GM23338 (cell line): Measurements from ENCODE around the gene SMIM5. TPM values are rescaled to one million over a fixed set of nuclear protein-coding genes. Genes with fewer than 3 reads are reported as not detected.

Experiments used
- ATAC-seq: fragments of 200-7000 bp; cut with Tn5 transposase; 3 replicates; pipeline ENCODE4 v1.9.1; 2020
- DNase-seq: peaks from one replicate; pipeline ENCODE4 v3.0.0-alpha.2; 2015; ENCODE audit warnings: low spot score
- H2AFZ ChIP-seq: fragments of 200-600 bp; sonication (generic); 2 replicates; pipeline ENCODE4 v1.8.0; 2016; ENCODE audit warnings: antibody characterized with exemption, mild to moderate bottlenecking, moderate library complexity
- H3F3A ChIP-seq: fragments of 200-600 bp; sonication (generic); replicated peaks from 2 replicates; pipeline ENCODE4 v1.8.0; 2017; ENCODE audit warnings: antibody characterized with exemption, mixed run types, low read depth
- H3K27ac ChIP-seq: fragments of 200-600 bp; sonication (generic); 2 replicates; pipeline ENCODE4 v1.6.1; 2016; ENCODE audit warnings: low read depth
- H3K27me3 ChIP-seq: fragments of 200-600 bp; sonication (generic); 2 replicates; pipeline ENCODE4 v1.8.0; 2016; ENCODE audit warnings: mild to moderate bottlenecking, mixed run types, moderate library complexity; ENCODE audit not compliant: insufficient read depth
- H3K36me3 ChIP-seq: fragments of 200-600 bp; sonication (generic); 2 replicates; pipeline ENCODE4 v1.8.0; 2016; ENCODE audit warnings: mild to moderate bottlenecking; ENCODE audit not compliant: insufficient read depth
- H3K4me1 ChIP-seq: fragments of 200-600 bp; sonication (generic); 2 replicates; pipeline ENCODE4 v1.8.0; 2016; ENCODE audit warnings: mild to moderate bottlenecking, moderate library complexity; ENCODE audit not compliant: insufficient read depth
- H3K4me2 ChIP-seq: fragments of 200-600 bp; sonication (generic); 2 replicates; pipeline ENCODE4 v1.7.1; 2017; ENCODE audit warnings: mixed run types
- H3K4me3 ChIP-seq: fragments of 200-600 bp; sonication (generic); 2 replicates; pipeline ENCODE4 v1.6.1; 2016; ENCODE audit warnings: mixed run types
- H3K79me2 ChIP-seq: fragments of 200-600 bp; sonication (generic); replicated peaks from 2 replicates; pipeline ENCODE4 v1.8.0; 2017; ENCODE audit warnings: mild to moderate bottlenecking; ENCODE audit not compliant: insufficient read depth
- H3K9me2 ChIP-seq: fragments of 200-600 bp; sonication (generic); 2 replicates; pipeline ENCODE4 v1.8.0; 2017; ENCODE audit not compliant: insufficient read depth
- H4K20me1 ChIP-seq: fragments of 200-600 bp; sonication (generic); replicated peaks from 2 replicates; pipeline ENCODE4 v1.8.0; 2017; ENCODE audit warnings: mild to moderate bottlenecking; ENCODE audit not compliant: insufficient read depth
- H3K27ac Mint-ChIP-seq: 2 replicates; pipeline ENCODE4 v1.8.0; 2020; ENCODE audit warnings: inconsistent platforms, mild to moderate bottlenecking, moderate library complexity, mixed read lengths
- H3K27me3 Mint-ChIP-seq: 3 replicates; pipeline ENCODE4 v1.8.0; 2022; ENCODE audit warnings: low read depth, mild to moderate bottlenecking, moderate library complexity, mixed read lengths, inconsistent platforms; ENCODE audit not compliant: insufficient read depth, poor library complexity
- H3K36me3 Mint-ChIP-seq: 3 replicates; pipeline ENCODE4 v1.8.0; 2021; ENCODE audit warnings: low read depth, mild to moderate bottlenecking, inconsistent platforms, moderate library complexity, mixed read lengths
- H3K4me1 Mint-ChIP-seq: 3 replicates; pipeline ENCODE4 v1.8.0; 2020; ENCODE audit warnings: mild to moderate bottlenecking, inconsistent platforms, mixed read lengths
- H3K4me3 Mint-ChIP-seq: 3 replicates; pipeline ENCODE4 v1.8.0; 2021; ENCODE audit warnings: moderate library complexity, mild to moderate bottlenecking, inconsistent platforms, mixed read lengths
- H3K9me3 Mint-ChIP-seq: 3 replicates; pipeline ENCODE4 v1.8.0; 2020; ENCODE audit warnings: moderate library complexity, mild to moderate bottlenecking, inconsistent platforms, mixed read lengths
- CTCF ChIP-seq, 2 experiments: fragments of 200-600 bp in 1 of 2; sonication (generic) in 1 of 2; conservative IDR thresholded peaks; 2 replicates each; pipeline versions ENCODE4 v1.5.1 to v1.6.1; 2016 to 2017; ENCODE audit warnings: antibody characterized with exemption in 2 of 2, low read depth in 2 of 2, mild to moderate bottlenecking in 2 of 2, moderate library complexity in 1 of 2
- POLR2AphosphoS5 ChIP-seq: IDR thresholded peaks from 2 replicates; pipeline ENCODE4 v1.6.1; 2016; ENCODE audit warnings: antibody characterized with exemption, low read depth
- ZNF331 ChIP-seq: fragments of 250-450 bp; sonication (Bioruptor Pico); IDR thresholded peaks from 2 replicates; pipeline ENCODE4 v1.5.0; 2020; ENCODE audit warnings: low read depth, mild to moderate bottlenecking, moderate library complexity
- ZNF462 ChIP-seq: fragments of 250-450 bp; sonication (Bioruptor Pico); IDR thresholded peaks from 2 replicates; pipeline ENCODE4 v1.5.0; 2020; ENCODE audit warnings: mild to moderate bottlenecking, moderate library complexity
- polyA plus RNA-seq: library from polyadenylated mRNA; unstranded; fragments of >200 nt; fragmentation: Nextera tagmentation; extraction: Ambion mirVana; gene quantifications from 2 replicates; pipeline ENCODE4 v1.2.1, GENCODE V29; 2016
- total RNA-seq: library from RNA; depleted of rRNA; stranded (reverse); fragments of >200 nt; shearing (Covaris generic); gene quantifications from 2 replicates; pipeline ENCODE4 v1.2.3, GENCODE V29; 2014

The SMIM5 gene
- total and polyA plus RNA-seq, 2 experiments from 2014 or later = 0.16 TPM; not detected in 1

- DNase-seq = no peak
- H3K36me3 Mint-ChIP-seq = no peaks in the 10 kb centered on the region; the same call in 2 of the 3 replicates
- ATAC-seq = no peak
Observed at GRCh38 chr17:75590849-75591721, 42.1 kb upstream of the SMIM5 start.

More at GRCh38 chr17:75590849-75591721, 42.1 kb upstream of the SMIM5 start:
- Mint-ChIP-seq H3K27me3 (peaks cover 24% of the 10 kb centered on the region), H3K9me3 (peaks cover under 1% of the 10 kb centered on the region; the same call in 1 of the 3 replicates), H3K4me1 (no peaks in the 10 kb centered on the region), H3K27ac (no peak overlapping the region), H3K4me3 (no peak overlapping the region; the same call in 2 of the 3 replicates)
- Histone ChIP-seq H3K36me3 (no peaks in the 10 kb centered on the region), H3K4me3 (no peak overlapping the region), H3F3A (no peaks in the 10 kb centered on the region), H3K4me2 (no peak overlapping the region), H3K9me2 (no peaks in the 10 kb centered on the region), H2AFZ (no peak overlapping the region), H3K4me1 (peaks cover 6% of the 10 kb centered on the region), H3K27ac (no peak overlapping the region), H4K20me1 (no peaks in the 10 kb centered on the region), H3K27me3 (peaks cover 10% of the 10 kb centered on the region), H3K79me2 (no peaks in the 10 kb centered on the region)
- no peak for TF ChIP-seq POLR2AphosphoS5
- no peak for TF ChIP-seq CTCF (conservative IDR thresholded peaks at IDR 0.05; ENCODE audit: low read depth in 2 of 2)
- no peak for TF ChIP-seq ZNF462
- no peak for TF ChIP-seq ZNF331
